GM13976 (cell line): Measurements from ENCODE around the gene DLK1.

ENCODE experiments used
- DNase-seq: peaks from one replicate; pipeline ENCODE4 v3.0.0; 2012; ENCODE audit warnings: low spot score
- in situ Hi-C: fragments of 300-500 bp; cut with MboI; formaldehyde crosslinking; loops from one replicate; pipeline ENCODE4 v1.12.0; 2022; ENCODE audit warnings: low sequenced_read_pairs, mixed read lengths, inconsistent platforms; ENCODE audit not compliant: unreplicated experiment
- TF ChIP-seq, protein P1 (sequence below): IDR thresholded peaks from 2 replicates; pipeline ENCODE4 v1.5.1; 2012; ENCODE audit warnings: borderline replicate concordance, mild to moderate bottlenecking; ENCODE audit not compliant: insufficient read depth; ENCODE audit errors: extremely low read depth, missing control alignments, control extremely low read depth

DLK1 gene

DNA sequence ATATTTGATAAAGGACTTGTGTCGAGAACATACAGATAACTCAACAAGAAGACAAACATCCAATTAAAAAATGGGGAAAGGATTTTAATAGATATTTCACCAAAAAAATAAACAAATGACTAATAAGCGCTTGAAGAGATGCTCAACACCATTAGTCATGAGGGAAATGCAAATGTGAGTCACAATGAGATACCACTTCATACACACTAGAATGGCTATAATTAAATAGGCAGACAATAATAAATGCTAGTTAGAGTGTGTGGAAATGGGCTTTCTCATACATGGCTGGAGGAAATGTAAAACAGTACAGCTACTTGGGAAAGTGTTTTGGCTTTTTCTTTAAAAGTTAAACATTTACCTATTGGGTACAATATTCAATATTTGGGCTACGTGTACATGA, 34.8 kb downstream of the DLK1 start:
- in situ Hi-C loops, result no loop called here
- no peak for DNase-seq
- TF ChIP-seq, protein P1, sequence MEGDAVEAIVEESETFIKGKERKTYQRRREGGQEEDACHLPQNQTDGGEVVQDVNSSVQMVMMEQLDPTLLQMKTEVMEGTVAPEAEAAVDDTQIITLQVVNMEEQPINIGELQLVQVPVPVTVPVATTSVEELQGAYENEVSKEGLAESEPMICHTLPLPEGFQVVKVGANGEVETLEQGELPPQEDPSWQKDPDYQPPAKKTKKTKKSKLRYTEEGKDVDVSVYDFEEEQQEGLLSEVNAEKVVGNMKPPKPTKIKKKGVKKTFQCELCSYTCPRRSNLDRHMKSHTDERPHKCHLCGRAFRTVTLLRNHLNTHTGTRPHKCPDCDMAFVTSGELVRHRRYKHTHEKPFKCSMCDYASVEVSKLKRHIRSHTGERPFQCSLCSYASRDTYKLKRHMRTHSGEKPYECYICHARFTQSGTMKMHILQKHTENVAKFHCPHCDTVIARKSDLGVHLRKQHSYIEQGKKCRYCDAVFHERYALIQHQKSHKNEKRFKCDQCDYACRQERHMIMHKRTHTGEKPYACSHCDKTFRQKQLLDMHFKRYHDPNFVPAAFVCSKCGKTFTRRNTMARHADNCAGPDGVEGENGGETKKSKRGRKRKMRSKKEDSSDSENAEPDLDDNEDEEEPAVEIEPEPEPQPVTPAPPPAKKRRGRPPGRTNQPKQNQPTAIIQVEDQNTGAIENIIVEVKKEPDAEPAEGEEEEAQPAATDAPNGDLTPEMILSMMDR, result no peak

DNA sequence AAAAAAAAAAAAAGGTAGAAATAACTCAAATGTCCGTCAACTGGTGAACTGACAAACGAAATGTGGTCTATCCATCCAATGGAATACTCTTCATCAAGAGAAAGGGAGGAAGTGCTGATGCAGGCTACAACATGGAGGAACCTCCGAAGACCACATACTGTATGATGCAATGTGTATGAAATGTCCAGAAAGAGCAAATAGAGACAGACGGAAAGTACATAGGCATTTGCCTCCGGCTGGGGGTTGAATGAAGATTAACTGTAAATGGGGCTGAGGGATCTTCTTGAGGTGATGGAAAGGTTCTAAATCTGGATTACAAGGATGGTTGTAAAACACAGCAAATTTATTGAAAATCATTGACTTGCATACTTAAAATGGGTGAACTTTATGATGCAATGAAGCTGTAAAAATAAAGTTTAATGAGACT, 35.4 kb downstream of the DLK1 start:
- TF ChIP-seq, protein P1, result no peak
- in situ Hi-C loops, result no loop called here
- no peak for DNase-seq

DNA sequence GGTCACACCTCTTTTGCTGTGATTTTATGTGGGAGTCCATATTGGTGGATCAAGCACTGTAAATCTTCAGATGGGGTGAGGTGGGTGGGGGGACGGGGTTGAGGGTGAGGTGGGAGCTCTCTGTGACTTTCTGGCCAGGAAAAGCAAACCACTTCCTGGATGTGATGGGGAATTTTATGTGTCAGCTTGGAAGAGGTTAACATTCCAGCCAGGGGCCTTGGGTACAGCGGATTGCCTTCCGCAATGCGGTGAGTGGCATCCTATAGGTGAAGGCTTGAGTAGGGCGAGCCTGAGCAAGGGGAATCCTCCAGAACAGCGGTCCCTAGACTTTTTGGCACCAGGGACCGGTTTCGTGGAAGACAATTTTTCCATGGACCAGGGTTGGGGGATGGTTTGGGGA, 36.2 kb downstream of the DLK1 start:
- no peak for DNase-seq
- in situ Hi-C loops, result no loop called here
- TF ChIP-seq, protein P1, result no peak

DNA sequence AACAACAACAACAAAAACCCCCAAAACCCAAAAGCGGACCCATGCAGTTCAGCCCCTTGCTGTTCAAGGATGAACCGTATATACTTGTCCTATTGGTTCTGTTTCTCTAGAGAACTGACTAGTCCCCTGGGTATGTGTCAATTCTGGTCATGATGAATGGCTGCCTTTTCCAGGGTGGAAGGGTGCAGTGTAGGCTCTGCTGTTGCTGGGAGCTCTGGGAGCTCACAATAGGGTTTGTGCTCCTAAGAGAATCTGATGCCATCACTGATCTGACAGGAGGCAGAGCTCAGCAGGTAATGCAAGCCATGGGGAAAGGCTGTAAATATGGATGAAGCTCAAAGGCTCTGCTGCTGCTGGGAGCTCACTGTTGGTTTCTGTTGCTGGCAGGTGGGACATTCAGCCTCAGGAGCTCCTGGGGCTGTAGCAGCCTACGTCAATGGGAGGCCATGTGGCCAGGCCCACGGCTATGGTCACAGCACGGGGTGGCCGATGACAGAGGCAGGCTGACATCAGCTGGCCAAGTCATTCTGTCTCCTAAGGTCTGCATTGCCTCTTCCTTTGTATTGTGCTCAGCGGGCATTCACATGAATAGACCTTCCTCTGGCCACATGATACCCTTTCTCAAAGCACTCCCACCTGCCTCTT, 37.9 kb downstream of the DLK1 start:
- in situ Hi-C loops, result no loop called here
- no peak for DNase-seq
- TF ChIP-seq, protein P1, result no peak

GRCh38 chr14:100765296-100765695, 38.6 kb downstream of the DLK1 start:
- in situ Hi-C loops, result no loop called here
- TF ChIP-seq, protein P1, result no peak
- no peak for DNase-seq

DNA sequence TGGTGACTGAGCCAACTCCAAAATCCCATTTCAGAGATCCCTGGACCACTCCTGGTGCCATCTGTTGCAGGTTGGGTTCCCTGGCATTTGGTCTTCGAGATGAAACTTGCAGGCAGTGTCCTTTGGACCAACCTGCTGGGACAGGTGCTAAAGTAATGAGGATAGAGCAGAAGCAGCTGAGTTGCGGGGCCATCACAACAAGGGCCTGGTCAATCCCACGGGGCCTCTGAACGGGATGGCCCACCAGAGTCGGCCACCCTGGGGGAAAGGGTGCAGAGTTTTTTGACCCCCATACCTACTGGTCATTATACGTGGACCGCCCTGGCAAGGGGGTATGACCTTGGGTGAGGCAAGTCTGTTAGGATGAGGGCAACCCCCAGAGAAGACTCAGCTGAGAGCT, 39.3 kb downstream of the DLK1 start:
- TF ChIP-seq, protein P1, result no peak
- no peak for DNase-seq
- in situ Hi-C loops, result no loop called here
